HG03460 (cell line): ENCODE data around the gene PRAMEF6.
"Not testable (repeated sequence)": the region's sequence is repeated elsewhere in the genome, so short reads cannot be mapped to it uniquely, and the experiment has no call there.

Experiments used
- ATAC-seq: cut with Tn5 transposase; IDR thresholded peaks from one replicate; pipeline ENCODE4 v1.9.1; 2021; ENCODE audit not compliant: unreplicated experiment

PRAMEF6 gene

GRCh38 chr1:12947480-12947879 lies at the start of gene PRAMEF6:
Gene PRAMEF6, minus strand, starts transcription at chr1:12947580. Its CDS starts 5,062 bp downstream, at chr1:12942518.
- ATAC-seq, result not testable (repeated sequence)

- ATAC-seq, result not testable (repeated sequence)
Observed at GRCh38 chr1:12924368-12924767, 23.0 kb downstream of the PRAMEF6 start.

GRCh38 chr1:12921749-12922148 lies 25.6 kb downstream of the PRAMEF6 start:
- not testable (repeated sequence) for ATAC-seq

GRCh38 chr1:12916310-12916709 lies 31.1 kb downstream of the PRAMEF6 start, which contains the start of gene PRAMEF7:
Gene PRAMEF7, plus strand, starts transcription at chr1:12916610. Its CDS starts 1,083 bp downstream, at chr1:12917693.
- ATAC-seq, result not testable (repeated sequence)

GRCh38 chr1:12903793-12904572 lies 43.4 kb downstream of the PRAMEF6 start:
- not testable (repeated sequence) for ATAC-seq

GRCh38 chr1:12899186-12899585 lies 48.2 kb downstream of the PRAMEF6 start:
- not testable (repeated sequence) for ATAC-seq

- ATAC-seq, result not testable (repeated sequence)
Observed at GRCh38 chr1:12898170-12898569, 49.2 kb downstream of the PRAMEF6 start, which contains the start of gene PRAMEF10. Gene PRAMEF10, minus strand, starts transcription at chr1:12898270. Its CDS starts 2,423 bp downstream, at chr1:12895847.
